Trophoblast cell (in vitro differentiated cells and primary cell): ENCODE data around the gene TMIE.

Source experiments
- DNase-seq, 2 donors: peaks; one replicate each; pipeline ENCODE4 v3.0.0-alpha.2; 2016
- H2AFZ ChIP-seq: 2 replicates; pipeline ENCODE4 v1.6.1; 2013; ENCODE audit warnings: low read length, moderate library complexity, mild to moderate bottlenecking; ENCODE audit not compliant: insufficient read depth, poor library complexity
- H2AK5ac ChIP-seq: 2 replicates; pipeline ENCODE4 v1.6.1; 2013; ENCODE audit warnings: mild to moderate bottlenecking, low read length
- H2BK120ac ChIP-seq: 2 replicates; pipeline ENCODE4 v1.6.1; 2013; ENCODE audit warnings: low read length, mild to moderate bottlenecking, moderate library complexity; ENCODE audit not compliant: insufficient read depth, poor library complexity
- H2BK12ac ChIP-seq: 2 replicates; pipeline ENCODE4 v1.6.1; 2013; ENCODE audit warnings: mild to moderate bottlenecking, low read length, moderate library complexity
- H2BK5ac ChIP-seq: 2 replicates; pipeline ENCODE4 v1.6.1; 2013; ENCODE audit warnings: low read length, low read depth, moderate library complexity, mild to moderate bottlenecking; ENCODE audit not compliant: poor library complexity
- H3K14ac ChIP-seq: 2 replicates; pipeline ENCODE4 v1.6.1; 2013; ENCODE audit warnings: mild to moderate bottlenecking, low read length
- H3K18ac ChIP-seq: 2 replicates; pipeline ENCODE4 v1.6.1; 2013; ENCODE audit warnings: mild to moderate bottlenecking, low read length
- H3K23ac ChIP-seq: 2 replicates; pipeline ENCODE4 v1.6.1; 2013; ENCODE audit warnings: low read length
- H3K27ac ChIP-seq: 2 replicates; pipeline ENCODE4 v1.5.1; 2013; ENCODE audit warnings: low read depth, mild to moderate bottlenecking, inconsistent platforms, low read length, moderate library complexity
- H3K27me3 ChIP-seq: 2 replicates; pipeline ENCODE4 v1.6.1; 2013; ENCODE audit warnings: inconsistent platforms, mild to moderate bottlenecking, low read length, moderate library complexity; ENCODE audit not compliant: insufficient read depth
- H3K36me3 ChIP-seq, 2 experiments: 1 replicate in 1 of 2; 2 replicates in 1 of 2; pipeline ENCODE4 v1.6.1; 2013; ENCODE audit warnings: low read length in 2 of 2, mild to moderate bottlenecking in 2 of 2, moderate library complexity in 1 of 2; ENCODE audit not compliant: insufficient read depth in 2 of 2, control insufficient read depth in 1 of 2
- H3K4ac ChIP-seq: 2 replicates; pipeline ENCODE4 v1.6.1; 2013; ENCODE audit warnings: low read depth, mild to moderate bottlenecking, low read length, moderate library complexity
- H3K4me1 ChIP-seq, 2 experiments: 1 replicate in 1 of 2; 2 replicates in 1 of 2; pipeline ENCODE4 v1.6.1; 2013; ENCODE audit warnings: low read length in 2 of 2, mild to moderate bottlenecking in 2 of 2, moderate library complexity in 1 of 2; ENCODE audit not compliant: insufficient read depth in 2 of 2, control insufficient read depth in 1 of 2
- H3K4me2 ChIP-seq: 2 replicates; pipeline ENCODE4 v1.6.1; 2013; ENCODE audit warnings: inconsistent platforms, mild to moderate bottlenecking, low read length, moderate library complexity
- H3K4me3 ChIP-seq: 2 replicates; pipeline ENCODE4 v1.5.1; 2013; ENCODE audit warnings: mild to moderate bottlenecking, low read depth, low read length, inconsistent platforms
- H3K79me1 ChIP-seq: one replicate; pipeline ENCODE4 v1.6.1; 2013; ENCODE audit warnings: low read length
- H3K79me2 ChIP-seq: 2 replicates; pipeline ENCODE4 v1.6.1; 2013; ENCODE audit warnings: low read length, mild to moderate bottlenecking; ENCODE audit not compliant: control insufficient read depth, insufficient read depth, poor library complexity
- H3K9ac ChIP-seq: 2 replicates; pipeline ENCODE4 v1.6.1; 2013; ENCODE audit warnings: mild to moderate bottlenecking, low read length
- H3K9me3 ChIP-seq: 2 replicates; pipeline ENCODE4 v1.6.1; 2013; ENCODE audit warnings: low read depth, mild to moderate bottlenecking, control low read depth, inconsistent platforms, low read length; ENCODE audit not compliant: insufficient read depth
- H4K12ac ChIP-seq: 2 replicates; pipeline ENCODE4 v1.6.1; 2013; ENCODE audit warnings: low read depth, mild to moderate bottlenecking, low read length, moderate library complexity
- H4K8ac ChIP-seq: 2 replicates; pipeline ENCODE4 v1.6.1; 2013; ENCODE audit warnings: low read depth, mild to moderate bottlenecking, low read length, moderate library complexity
- H4K91ac ChIP-seq: one replicate; pipeline ENCODE4 v1.6.1; 2013; ENCODE audit warnings: low read depth, mild to moderate bottlenecking, low read length, moderate library complexity
- WGBS: extraction: QIAGEN DNeasy Blood & Tissue Kit; methylation state at CpG from one replicate; pipeline ENCODE4 v1.1.7; 2013; ENCODE audit warnings: missing lambda C conversion rate; ENCODE audit not compliant: insufficient read length, insufficient coverage; ENCODE audit errors: extremely low coverage; 5-methylcytosine and 5-hydroxymethylcytosine counted together

TMIE gene

GRCh38 chr3:46678280-46678679, 22.9 kb upstream of the TMIE start:
- WGBS = no CpG with 5 or more reads among the region's 6 CpGs
- H3K4me1 ChIP-seq = no peaks in the 10 kb centered on the region
- no peaks in the 10 kb centered on the region for H3K79me2 ChIP-seq
- no peak overlapping the region for H3K4me2 ChIP-seq
- H3K9ac ChIP-seq = no peak overlapping the region
- H4K91ac ChIP-seq = no peak overlapping the region
- H3K18ac ChIP-seq = no peak overlapping the region
- H3K4ac ChIP-seq = no peak overlapping the region
- H3K4me3 ChIP-seq = no peak overlapping the region
- no peak overlapping the region for H2BK120ac ChIP-seq
- peaks cover 4 to 5% of the 10 kb centered on the region in 2 experiments for H3K36me3 ChIP-seq
- no peak overlapping the region for H4K8ac ChIP-seq
- H3K9me3 ChIP-seq = no peaks in the 10 kb centered on the region
- H3K27me3 ChIP-seq = no peaks in the 10 kb centered on the region
- no peak overlapping the region for H3K14ac ChIP-seq
- no peak overlapping the region for H2BK5ac ChIP-seq
- H3K79me1 ChIP-seq = no peaks in the 10 kb centered on the region
- H2AFZ ChIP-seq = no peak overlapping the region
- no peak overlapping the region for H2AK5ac ChIP-seq
- H2BK12ac ChIP-seq = no peak overlapping the region
- H3K23ac ChIP-seq = no peak overlapping the region
- DNase-seq = no peak
- no peak overlapping the region for H4K12ac ChIP-seq
- H3K27ac ChIP-seq = no peak overlapping the region

- Histone ChIP-seq H4K8ac (no peak overlapping the region), H3K27ac (no peak overlapping the region), H3K4me2 (no peak overlapping the region), H2AFZ (no peak overlapping the region), H2BK12ac (no peak overlapping the region), H3K27me3 (no peaks in the 10 kb centered on the region), H3K4me3 (no peak overlapping the region), H3K9me3 (peaks cover 3% of the 10 kb centered on the region), H2BK120ac (no peak overlapping the region), H3K79me1 (no peaks in the 10 kb centered on the region), H3K4me1 (no peaks in the 10 kb centered on the region), H3K23ac (no peak overlapping the region), H3K36me3 (peaks cover 6 to 9% of the 10 kb centered on the region in 2 experiments), H3K79me2 (no peaks in the 10 kb centered on the region), H2AK5ac (no peak overlapping the region), H3K4ac (no peak overlapping the region), H3K18ac (no peak overlapping the region), H4K12ac (no peak overlapping the region), H2BK5ac (no peak overlapping the region), H4K91ac (no peak overlapping the region), H3K9ac (no peak overlapping the region), H3K14ac (no peak overlapping the region)
- no peak for DNase-seq
- no CpG with 5 or more reads among the region's 5 CpGs for WGBS
Observed at GRCh38 chr3:46679681-46680080, 21.5 kb upstream of the TMIE start.

GRCh38 chr3:46680298-46680826, 20.8 kb upstream of the TMIE start:
- H3K23ac ChIP-seq = no peak overlapping the region
- H3K14ac ChIP-seq = no peak overlapping the region
- H2BK120ac ChIP-seq = no peak overlapping the region
- H3K4ac ChIP-seq = no peak overlapping the region
- no peaks in the 10 kb centered on the region for H3K27me3 ChIP-seq
- no peak overlapping the region for H4K12ac ChIP-seq
- no CpG with 5 or more reads among the region's 9 CpGs for WGBS
- H3K9me3 ChIP-seq = peaks cover 3% of the 10 kb centered on the region
- H3K4me3 ChIP-seq = no peak overlapping the region
- H3K79me1 ChIP-seq = no peaks in the 10 kb centered on the region
- H4K91ac ChIP-seq = no peak overlapping the region
- H3K9ac ChIP-seq = no peak overlapping the region
- H2BK12ac ChIP-seq = no peak overlapping the region
- no peak overlapping the region for H2BK5ac ChIP-seq
- H3K27ac ChIP-seq = no peak overlapping the region
- no peak overlapping the region for H3K18ac ChIP-seq
- H3K36me3 ChIP-seq = peaks cover 6 to 10% of the 10 kb centered on the region in 2 experiments
- no peaks in the 10 kb centered on the region for H3K79me2 ChIP-seq
- no peak overlapping the region for H2AK5ac ChIP-seq
- no peak overlapping the region for H4K8ac ChIP-seq
- no peak for DNase-seq
- no peak overlapping the region for H2AFZ ChIP-seq
- no peaks in the 10 kb centered on the region for H3K4me1 ChIP-seq
- no peak overlapping the region for H3K4me2 ChIP-seq

- Histone ChIP-seq H3K79me2 (no peaks in the 10 kb centered on the region), H3K4me3 (no peak overlapping the region), H2BK5ac (no peak overlapping the region), H2BK12ac (no peak overlapping the region), H3K9ac (no peak overlapping the region), H3K18ac (no peak overlapping the region), H2AK5ac (no peak overlapping the region), H2AFZ (no peak overlapping the region), H3K27ac (no peak overlapping the region), H3K14ac (no peak overlapping the region), H3K4ac (no peak overlapping the region), H3K27me3 (no peaks in the 10 kb centered on the region), H4K91ac (no peak overlapping the region), H3K36me3 (peaks cover 5 to 14% of the 10 kb centered on the region in 2 experiments), H4K12ac (no peak overlapping the region), H3K9me3 (peaks cover 3% of the 10 kb centered on the region), H2BK120ac (no peak overlapping the region), H3K79me1 (no peaks in the 10 kb centered on the region), H3K23ac (no peak overlapping the region), H4K8ac (no peak overlapping the region), H3K4me2 (no peak overlapping the region), H3K4me1 (no peaks in the 10 kb centered on the region)
- no peak for DNase-seq
- WGBS = no CpG with 5 or more reads among the region's 10 CpGs
Observed at GRCh38 chr3:46681387-46681786, 19.8 kb upstream of the TMIE start.
